NCI-H1417 treated with DMSO at 0.1 percent for 48 hours (cell line): Measurements from ENCODE around the gene COG5.

ENCODE experiments used
- DNase-seq: peaks from one replicate; lab custom pipeline; 2025; lab: John Stamatoyannopoulos, UW

The COG5 gene

GRCh38 chr7:107505997-107506673 lies 57.6 kb downstream of the COG5 start:
- peak; percentile 48 for DNase-seq

GRCh38 chr7:107505362-107505761 lies 58.4 kb downstream of the COG5 start:
- no peak for DNase-seq

GRCh38 chr7:107503687-107504086 lies 60.0 kb downstream of the COG5 start:
- no peak for DNase-seq

DNA sequence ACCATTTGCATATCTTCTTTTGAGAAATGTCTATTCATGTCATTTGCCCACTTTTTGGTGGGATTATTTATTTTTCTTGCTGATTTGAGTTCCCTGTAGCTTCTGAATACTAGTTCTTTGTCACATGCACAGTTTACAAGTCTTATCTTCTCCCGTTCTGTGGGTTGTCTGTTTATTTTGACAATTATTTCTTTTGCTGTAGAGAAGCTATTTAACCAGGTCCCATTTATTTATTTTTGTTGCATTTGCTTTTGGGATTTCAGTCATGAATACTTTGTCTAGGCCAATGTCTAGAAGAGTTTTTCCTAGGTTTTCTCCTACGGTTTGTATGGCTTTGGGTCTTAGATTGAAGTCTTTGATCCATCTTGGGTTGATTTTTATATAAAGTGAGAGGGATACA lies 60.9 kb downstream of the COG5 start:
- DNase-seq, result no peak

GRCh38 chr7:107502154-107502553 lies 61.6 kb downstream of the COG5 start:
- DNase-seq, result no peak

DNA sequence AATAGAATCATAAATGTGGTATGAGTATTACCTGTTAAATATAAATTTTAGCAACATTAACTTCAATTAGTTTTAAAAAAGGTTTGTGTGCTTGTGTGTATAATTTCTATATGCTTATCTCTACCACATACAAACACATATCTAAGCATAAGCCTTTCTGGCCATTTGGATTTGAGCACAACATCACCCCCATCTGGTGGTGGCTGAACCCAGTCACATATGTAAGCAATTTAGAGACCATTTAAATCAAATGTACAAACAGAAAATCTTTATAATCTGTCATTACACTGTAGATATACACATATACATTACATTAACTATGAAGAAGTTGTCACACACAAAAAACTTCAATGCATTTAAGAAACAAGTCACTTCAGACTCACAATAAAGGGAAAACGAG lies 62.1 kb downstream of the COG5 start:
- DNase-seq, result no peak

- DNase-seq, result no peak
These were observed 64.0 kb downstream of the COG5 start for GRCh38 chr7:107499731-107500130.

DNA sequence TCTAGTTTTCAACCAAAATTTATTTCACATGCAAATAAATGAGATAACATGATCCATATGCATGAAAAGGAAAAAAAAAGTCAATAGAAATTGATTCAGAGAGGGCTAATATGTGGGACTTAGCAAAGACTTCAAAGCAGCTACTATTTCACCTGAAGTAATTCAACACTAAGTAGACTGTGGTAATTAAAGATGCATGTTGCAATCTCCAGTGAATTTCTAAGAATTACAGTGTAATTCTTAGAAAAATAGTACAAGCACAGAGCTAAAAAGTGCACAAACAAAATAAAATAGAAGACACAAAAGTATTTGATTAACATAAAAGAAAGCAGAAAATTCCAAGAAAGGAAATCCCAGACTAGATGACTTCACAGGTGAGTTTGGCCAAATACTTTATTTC lies 68.2 kb downstream of the COG5 start:
- DNase-seq, result no peak

DNA sequence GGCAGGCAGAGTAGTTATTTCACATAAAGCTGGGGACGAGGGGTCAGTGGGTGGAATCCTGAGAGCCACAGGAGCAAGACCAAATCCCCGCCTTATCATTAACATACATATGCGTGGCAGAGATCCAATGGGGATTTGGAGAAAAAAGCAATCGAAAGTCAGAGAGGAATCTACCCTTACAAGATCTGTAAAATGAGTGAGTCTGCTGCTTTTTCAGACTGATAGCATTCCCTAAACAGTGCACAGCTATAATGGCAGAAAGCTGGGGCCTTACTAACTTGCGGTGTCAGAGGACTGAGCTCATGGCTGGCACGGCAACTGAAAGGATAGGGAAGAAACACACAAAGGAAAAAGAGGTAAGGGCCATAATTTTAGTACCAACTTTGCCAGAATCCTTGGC lies 68.8 kb downstream of the COG5 start:
- DNase-seq, result no peak

- no peak for DNase-seq
These were observed 69.4 kb downstream of the COG5 start for GRCh38 chr7:107494315-107494751.

GRCh38 chr7:107492875-107493274 lies 70.8 kb downstream of the COG5 start:
- DNase-seq, result no peak

DNA sequence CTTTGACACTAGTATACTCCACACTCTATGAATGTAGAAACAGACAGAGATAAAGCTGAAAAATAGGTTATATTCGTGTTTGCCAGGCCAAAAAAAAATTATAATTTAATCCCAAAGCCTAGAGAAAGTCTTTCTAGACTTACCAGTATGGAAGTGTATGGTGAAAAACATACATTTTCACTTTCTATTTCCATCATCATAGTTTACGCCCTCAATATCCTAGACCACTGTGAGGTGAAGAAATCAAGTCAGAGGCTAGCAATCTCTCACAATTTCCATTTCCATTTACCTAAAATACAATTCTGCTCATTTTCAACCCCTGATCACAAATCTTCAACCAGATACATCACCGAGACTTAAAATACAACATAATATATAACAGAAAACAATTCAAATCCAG lies 77.7 kb downstream of the COG5 start:
- no peak for DNase-seq

GRCh38 chr7:107482571-107482970 lies 81.1 kb downstream of the COG5 start:
- no peak for DNase-seq

GRCh38 chr7:107480932-107481331 lies 82.8 kb downstream of the COG5 start:
- DNase-seq, result no peak

DNA sequence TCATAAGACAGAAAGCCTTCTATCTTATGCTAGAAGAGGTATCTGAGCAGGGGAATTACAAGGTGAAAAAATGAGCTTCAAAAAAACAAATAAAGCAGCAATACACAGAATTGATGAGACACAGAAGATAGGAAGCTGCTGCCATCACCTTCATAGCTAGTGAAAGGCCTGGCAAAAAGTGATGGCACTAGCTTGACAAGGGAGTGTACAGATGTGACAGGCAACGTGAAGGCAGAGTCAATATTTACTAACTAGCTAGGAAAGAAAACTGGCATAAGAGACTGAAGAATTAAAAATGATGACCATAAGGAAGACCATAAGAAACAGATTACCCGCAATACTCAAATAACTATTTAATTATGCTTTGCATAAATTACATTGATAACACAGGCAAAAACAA lies 84.4 kb downstream of the COG5 start:
- no peak for DNase-seq

- DNase-seq, result no peak
These were observed 89.6 kb downstream of the COG5 start for GRCh38 chr7:107474104-107474521.

DNA sequence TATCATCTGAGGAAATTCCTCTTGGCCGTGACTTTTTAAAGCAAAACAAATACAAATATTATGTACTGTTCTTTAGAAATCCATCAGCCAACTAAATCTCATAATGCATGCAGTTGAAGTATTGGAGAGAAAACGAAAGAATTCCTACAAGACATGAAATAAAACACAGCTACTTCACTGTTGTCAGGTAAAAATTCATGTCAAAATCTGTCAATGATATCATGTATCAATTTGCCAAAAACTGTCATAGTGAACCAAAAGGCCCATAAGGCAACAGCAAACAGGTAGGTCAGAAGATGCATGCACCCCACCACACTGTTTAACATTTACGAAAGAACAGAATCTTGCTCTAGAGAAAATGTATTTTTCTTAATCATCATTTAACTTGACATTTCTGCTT lies 91.6 kb downstream of the COG5 start:
- DNase-seq, result no peak

DNA sequence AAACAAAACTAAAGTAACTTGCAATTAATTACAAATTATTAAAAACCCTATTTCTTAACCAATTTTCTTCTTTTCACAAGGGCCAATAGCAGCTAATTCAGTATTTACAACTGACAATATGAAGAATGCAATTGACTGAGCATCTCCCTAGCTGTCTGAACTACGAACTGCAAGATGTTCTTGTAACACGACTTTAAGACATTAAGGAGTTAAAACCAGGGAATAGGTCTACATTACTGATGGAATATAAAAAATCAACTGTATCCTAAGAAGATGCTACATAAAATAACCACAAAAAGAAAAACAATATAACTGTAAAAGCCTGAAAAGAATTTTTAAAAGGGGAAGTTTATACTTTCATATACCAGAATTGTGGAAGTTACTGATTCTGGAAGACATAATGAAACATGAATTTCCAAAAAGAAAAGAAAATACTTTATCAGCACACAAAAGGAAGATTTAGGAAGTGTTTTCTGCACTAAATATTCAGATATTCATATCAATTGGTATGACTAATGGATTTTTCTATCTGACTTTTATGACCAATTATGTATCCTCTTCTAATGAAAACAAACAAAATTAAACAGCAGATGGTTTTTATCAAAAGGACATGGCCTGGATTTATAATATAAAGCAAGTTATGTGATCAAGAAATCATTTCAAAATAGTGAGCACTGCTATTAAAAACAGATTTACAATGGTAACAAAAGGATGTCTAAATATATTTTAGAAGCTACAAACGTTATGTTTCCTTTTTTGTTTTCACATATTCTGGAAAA lies 92.2 kb downstream of the COG5 start:
- no peak for DNase-seq

GRCh38 chr7:107469929-107470328 lies 93.8 kb downstream of the COG5 start, which contains the start of gene GPR22:
GPR22 (plus strand) TSS chr7:107470057; CDS start chr7:107474061, 4,004 bp downstream.
- no peak for DNase-seq

DNA sequence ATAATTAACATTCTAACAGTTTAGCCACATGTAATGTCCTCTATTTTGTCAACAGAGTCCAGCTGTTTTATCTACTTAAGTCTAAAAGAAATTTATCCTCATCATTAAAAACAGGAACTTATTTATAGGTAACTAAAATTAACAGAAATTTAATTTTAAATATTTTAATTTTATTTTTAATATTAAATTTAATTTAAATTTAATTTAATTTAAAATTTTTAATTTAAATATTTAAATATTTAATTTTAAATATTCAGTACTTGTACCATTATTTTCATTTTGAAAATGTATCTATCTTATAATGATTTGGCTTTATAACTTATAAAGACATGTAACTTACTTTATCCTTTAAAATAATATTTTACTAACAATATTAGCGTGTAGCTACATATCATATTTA lies 94.9 kb downstream of the COG5 start:
- no peak for DNase-seq

DNA sequence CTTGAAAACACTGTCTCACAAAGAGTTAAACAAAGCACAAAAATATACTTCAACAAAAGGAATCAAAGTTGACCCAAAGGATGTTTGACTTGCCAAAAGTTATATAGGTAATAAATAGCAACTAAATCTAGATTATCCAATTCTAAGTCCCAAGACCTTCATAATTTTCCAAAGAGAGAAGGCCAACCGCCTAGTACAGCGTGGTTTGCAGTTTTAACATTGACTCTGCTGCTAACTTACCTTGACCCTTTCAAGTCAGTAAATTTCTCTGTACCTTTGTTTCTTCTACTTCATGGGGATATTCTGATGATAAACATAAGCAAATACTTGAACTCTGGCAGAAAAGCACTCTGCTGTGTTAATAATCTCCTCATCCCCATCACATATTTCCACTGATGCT lies 95.7 kb downstream of the COG5 start:
- DNase-seq, result no peak

DNA sequence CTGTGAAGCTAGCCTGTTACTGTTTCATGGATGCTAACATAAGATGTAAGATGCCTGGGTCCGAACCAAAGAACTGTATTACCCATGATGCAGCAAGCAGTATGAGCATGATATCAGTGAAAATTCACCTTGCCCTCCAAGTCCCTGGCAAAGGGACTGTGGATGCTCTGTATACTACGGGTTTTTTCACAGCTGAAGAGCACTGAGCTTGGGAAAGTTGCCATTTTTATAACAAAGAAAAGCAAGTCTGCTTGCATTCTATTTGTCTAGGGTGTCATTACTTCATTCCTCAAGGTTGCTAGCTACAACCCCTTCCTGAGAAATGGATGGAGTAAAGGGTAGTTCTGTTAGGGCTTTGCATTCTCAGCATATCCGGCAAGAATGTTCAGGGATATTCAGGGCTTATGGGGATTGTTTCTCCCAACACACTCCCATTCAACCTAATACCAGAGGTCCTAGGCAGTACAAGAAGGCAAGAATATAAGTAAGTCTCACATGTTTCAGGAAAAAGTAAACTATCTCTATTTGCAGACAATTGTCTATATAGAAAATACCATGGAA lies 99.0 kb downstream of the COG5 start:
- no peak for DNase-seq
